Midbrain (tissue), 1 donor: ENCODE data around the gene MERTK.
"Not testable (repeated sequence)": the region's sequence is repeated elsewhere in the genome, so short reads cannot be mapped to it uniquely, and the experiment has no call there.

Experiments
- DNase-seq: peaks from one replicate; lab custom pipeline; 2025; lab: John Stamatoyannopoulos, UW

MERTK gene

DNA sequence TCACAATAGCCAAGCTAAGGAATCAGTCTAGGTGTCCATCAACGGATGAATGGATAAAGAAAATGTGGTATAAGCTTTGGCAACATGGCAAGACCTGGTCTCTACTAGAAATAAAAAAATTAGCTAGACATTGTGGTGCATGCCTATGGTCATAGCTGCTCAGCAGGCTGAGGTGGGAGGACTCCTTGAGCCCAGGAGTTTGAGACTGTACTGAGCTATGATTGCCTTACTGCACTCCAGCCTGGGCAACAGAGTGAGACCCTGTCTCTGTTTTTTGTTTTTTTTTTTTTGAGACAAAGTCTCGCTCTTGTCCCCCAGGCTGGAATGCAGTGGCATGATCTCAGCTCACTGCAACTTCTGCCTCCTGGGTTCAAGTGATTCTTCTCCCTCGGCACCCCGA is 11.6 kb downstream of the MERTK start:
- DNase-seq = not testable (repeated sequence)

DNA sequence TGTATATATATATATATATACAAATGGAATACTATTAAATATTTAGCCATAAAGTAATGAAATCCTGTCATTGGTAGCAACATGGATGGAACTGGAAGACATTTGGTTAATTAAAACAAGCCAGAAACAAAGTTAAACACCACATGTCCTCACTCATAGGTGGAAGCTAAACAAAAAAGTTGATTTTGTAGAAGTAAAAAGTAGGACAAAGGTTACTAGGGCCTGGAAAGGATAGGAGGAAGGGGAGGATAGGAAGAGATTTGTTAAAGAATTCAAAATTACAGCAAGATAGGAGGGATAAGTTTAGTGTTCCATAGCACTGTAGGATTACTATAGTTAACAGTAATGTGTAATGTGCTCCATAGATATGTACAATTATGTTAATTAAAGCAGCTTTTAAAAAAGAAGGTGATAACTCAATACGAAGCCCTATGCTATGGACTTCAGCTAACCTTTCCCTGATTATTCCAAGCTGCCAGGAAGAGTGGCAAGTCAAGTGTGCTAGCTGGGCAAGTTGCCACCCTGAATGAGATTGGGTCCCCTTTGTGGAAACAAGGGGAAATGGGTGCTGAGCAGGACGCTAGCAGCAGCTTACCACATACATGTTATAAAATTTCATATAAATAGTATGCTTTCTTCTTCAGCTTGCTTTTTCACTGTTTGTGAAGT is 12.3 kb downstream of the MERTK start:
- DNase-seq = no peak

DNA sequence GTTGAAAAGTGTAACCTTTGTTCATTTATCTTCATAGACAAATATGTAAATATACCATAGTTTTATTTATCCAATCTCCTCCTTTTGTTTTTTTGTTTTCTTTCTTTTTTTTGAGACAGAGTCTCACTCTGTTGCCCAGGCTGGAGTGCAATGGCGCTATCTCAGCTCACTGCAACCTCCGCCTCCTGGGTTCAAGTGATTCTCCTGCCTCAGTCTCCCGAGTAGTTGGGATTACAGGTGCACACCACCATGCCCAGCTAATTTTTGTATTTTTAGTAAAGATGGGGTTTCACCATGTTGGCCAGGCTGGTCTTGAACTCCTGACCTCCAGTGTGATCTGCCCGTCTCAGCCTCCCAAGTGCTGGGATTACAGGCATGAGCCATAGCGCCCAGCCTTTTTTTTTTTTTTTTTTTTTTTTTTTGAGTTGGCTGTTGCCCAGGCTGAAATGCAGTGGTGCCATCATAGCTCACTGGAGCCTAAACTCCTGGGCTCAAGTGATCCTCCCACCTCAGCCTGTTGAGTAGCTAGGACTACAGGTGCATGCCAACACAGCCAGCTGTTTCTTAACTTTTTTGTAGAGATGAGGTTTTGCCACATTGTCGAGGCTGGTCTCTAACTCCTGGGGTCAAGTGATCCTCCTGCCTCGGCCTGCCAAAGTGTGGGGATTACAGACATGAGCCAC is 13.0 kb downstream of the MERTK start:
- not testable (repeated sequence) for DNase-seq

- no peak for DNase-seq
Observed at GRCh38 chr2:111912547-111912946, 14.1 kb downstream of the MERTK start.

GRCh38 chr2:111917106-111917505 is 18.7 kb downstream of the MERTK start:
- no peak for DNase-seq

DNA sequence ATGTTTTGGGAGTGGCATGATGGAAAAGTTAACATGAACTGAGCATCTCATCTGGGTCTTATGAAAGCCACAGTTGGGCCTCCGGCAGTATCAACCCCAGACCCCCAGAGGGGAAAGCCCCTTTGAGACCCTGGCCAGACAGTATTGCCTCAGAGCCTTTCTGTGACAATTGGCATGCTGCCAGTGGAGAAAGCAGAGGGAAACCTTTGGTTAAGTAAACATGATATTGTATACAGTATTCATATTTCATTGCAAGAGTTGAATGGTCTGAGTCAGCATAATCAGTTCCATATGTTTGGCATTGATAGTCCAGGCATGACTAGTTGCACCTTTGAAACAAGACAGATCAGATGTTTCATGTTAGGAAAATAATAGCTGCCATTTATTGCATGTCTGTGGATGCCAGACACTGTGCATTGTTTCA is 20.0 kb downstream of the MERTK start:
- DNase-seq = no peak

DNA sequence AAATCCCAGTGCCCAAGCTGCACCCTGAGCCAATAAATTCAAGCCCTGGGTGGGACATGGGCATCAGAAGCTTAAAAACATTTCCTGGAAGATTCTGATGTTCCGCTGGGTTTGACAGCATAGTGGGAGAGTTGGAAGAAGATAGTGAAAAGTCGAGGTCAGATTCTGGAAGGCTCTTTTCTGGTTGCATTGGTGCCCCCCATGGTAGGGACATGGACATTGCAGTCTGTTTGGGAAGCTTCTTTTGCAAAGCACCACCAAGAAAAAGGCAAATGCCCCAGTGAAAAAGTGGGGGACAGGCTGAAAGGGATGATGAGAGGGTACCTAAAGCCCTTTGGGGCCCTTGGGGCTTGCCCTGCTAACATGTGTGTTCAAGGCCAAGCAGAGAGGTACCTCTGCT is 21.0 kb downstream of the MERTK start:
- no peak for DNase-seq

DNA sequence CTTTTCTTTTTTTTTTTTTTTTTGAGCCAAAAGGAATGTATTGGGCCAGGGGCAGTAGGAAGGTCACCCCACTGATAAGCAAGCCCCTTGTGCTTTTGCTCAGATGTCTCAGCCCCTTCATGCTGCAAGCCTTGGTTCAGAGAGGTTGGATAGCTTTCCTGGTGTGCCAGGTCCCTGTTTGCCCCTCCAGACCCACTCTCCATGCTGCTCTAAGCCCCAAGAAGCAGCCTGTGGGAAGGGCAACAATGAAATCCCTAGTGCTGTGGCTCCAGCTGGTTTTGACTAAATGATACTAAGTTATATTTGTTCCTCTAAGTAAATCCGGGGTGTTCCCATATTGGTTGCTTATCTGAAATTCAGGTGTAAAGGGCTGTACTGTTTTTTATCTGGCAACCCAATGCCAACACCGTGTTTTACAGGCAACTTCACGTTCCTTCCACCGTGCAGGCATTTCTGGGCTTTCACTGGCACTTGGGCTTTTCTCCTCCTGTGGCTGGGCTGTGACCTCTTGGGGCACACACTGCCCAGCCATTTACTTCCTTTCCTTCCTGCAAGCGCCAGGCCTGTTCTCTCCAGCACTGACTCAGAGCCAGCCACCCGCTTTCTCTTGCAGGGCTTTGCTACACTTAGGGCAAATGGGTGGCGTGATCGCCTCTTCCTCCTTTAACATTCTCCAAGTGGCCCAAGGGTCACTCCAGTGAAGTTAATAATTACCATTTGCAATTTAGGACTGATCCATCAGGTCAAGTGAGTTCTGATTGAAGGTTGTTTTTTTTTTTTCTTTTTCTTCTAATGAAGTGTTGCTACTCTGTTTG is 21.6 kb downstream of the MERTK start:
- peak; percentile 74 for DNase-seq

DNA sequence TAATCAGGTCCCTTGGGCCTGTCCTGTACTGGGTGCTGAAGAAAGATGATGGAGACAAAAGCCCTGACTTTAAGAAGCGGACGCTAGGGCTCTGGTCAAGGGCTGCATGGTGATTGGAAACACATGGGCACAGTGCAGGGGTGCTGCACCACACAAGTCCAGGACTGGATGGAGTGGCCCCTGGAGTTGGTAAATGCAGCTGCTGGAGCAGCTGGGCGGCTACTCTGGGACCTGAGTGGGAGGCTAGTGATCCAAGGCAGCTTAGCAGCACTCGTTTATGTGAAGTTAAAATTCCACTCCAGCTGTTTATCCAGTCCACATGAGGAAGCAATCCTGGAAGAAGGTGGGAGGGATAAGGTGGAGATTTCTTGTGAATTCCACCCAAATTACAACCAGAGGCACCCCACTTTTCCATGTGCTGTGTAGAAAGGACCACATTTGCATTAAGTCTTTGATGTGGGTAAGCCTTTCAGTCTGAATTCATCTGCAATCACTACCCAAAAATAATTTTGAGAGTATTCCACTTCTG is 24.9 kb downstream of the MERTK start:
- DNase-seq = no peak

DNA sequence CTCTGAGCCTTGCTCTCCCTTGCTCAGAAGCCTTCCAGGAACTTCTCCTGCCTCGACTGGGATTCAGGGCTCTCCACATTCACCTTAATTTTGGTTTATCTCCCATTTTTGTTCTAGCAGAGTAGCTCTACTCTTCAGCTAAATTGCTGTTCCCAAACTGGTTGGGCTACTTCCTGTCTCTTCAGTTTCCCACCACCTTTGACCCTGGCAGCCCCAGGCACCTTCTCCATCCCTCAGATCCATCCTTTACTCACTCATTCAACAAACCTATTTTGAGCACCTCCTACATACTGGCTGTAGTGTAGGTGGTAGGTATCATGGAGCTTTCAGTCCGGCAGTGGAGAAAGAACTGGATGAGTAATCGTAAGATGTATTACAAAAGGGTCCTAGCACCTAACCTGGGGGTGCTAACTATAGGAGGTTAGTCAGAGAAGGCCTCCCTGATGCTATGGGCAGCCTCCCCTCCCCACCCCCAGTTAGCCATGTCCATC is 26.3 kb downstream of the MERTK start:
- no peak for DNase-seq

- no peak for DNase-seq
Observed at GRCh38 chr2:111927723-111928122, 29.3 kb downstream of the MERTK start.

DNA sequence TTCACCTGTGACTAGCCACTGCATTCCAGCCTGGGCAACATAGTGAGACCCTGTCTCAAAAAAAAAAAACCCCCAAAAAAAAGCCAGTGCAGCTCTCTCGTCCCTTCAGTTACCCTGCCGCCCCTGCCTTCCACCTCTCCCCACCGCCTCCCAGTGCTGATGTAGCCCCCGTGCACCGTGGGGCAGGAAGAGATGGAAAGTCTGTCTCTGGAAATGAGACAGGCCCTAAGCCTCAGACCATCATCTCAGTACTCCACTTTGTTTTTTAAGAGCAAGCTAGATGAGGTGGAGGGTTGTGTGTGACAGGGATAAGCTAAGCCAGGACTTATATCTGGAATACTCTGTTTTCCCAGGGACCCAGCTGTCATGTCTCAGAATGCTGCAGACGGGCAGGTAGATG is 32.0 kb downstream of the MERTK start:
- no peak for DNase-seq

DNA sequence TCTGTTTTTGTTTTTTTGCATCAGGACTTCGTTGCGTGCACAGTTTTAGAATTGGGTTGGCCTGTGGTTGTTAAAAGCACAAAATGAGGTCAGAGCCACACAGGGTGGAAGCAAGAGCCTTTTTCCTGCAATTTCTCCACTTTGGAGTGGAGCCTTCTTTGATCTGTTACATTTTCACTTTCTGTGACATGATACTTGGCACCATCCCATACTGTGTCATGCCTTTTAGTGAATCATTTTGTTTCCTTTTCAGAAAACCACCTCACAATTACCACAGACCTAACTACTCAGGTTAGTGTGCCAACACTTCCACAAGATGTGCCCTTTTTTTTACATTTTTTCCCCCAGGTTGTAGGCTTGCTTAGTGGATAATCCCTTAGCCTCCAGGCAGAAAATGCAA is 32.5 kb downstream of the MERTK start:
- peak; percentile 42 for DNase-seq

DNA sequence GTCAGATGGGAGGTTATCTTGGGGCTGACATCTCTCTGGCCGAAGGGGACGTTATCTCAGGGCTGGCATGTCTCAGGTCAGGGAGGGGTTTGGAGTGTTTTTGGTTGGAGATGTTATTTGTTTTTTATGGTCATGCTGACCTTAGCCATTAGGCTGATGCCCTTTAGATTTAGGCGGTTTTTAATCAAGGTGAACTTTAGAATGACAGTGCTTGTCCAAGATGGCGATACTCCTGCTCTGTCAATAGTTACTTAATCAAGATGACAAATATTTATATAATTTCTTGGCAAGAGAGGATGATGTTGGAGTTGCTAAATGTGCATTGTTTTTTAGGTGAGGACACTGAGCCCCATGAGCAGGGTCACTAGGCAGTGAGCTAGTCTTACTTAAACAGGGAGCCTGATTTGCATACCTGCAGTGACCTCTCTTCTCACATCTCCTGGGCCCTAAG is 34.5 kb downstream of the MERTK start:
- DNase-seq = no peak

DNA sequence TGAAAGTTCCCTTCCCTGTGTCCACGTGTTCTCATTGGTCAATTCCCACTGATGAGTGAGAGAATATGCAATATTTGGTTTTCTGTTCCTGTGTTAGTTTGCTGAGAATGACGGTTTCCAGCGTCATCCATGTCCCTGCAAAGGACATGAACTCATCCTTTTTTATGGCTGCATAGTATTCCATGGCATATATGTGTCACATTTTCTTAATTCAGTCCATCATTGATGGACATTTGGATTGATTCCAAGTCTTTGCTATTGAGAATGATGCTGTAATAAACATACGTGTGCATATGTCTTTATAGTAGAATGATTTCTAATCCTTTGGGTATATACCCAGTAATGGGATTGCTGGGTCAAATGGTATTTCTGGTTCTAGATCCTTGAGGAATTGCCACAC is 35.5 kb downstream of the MERTK start:
- not testable (repeated sequence) for DNase-seq

GRCh38 chr2:111936881-111937280 is 38.5 kb downstream of the MERTK start:
- no peak for DNase-seq

GRCh38 chr2:111938392-111938791 is 40.0 kb downstream of the MERTK start:
- DNase-seq = no peak

GRCh38 chr2:111940333-111941196 is 42.2 kb downstream of the MERTK start:
- no peak for DNase-seq

DNA sequence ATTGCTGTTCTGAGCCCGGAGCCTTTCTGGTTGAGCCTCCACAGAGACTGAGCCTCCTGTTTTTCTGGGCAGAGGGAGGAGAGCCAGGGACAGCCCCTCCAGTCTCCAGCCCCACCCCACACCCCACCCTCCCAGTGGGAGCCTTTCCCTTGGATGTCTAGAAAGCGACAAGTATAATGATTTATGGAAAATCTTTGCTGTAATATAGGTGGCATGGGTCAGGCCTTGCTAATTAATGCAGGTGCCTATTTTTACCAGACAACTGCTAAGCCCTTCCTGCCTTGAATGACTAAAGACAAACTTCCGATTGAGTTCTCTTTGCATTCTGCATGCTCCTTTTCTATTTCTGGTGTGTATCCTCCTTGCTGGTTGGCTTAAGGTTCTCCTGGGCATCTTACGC is 43.1 kb downstream of the MERTK start:
- no peak for DNase-seq

- no peak for DNase-seq
Observed at GRCh38 chr2:111944531-111945210, 46.3 kb downstream of the MERTK start.
